ENCODE data around the gene RGS1. TPM values are rescaled to one million over a fixed set of nuclear protein-coding genes. Genes with fewer than 3 reads are reported as not detected.

The RGS1 gene, protein sequence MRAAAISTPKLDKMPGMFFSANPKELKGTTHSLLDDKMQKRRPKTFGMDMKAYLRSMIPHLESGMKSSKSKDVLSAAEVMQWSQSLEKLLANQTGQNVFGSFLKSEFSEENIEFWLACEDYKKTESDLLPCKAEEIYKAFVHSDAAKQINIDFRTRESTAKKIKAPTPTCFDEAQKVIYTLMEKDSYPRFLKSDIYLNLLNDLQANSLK
- 0.41 TPM in 1 of 2 replicates, not detected in the other for total RNA-seq

DNA sequence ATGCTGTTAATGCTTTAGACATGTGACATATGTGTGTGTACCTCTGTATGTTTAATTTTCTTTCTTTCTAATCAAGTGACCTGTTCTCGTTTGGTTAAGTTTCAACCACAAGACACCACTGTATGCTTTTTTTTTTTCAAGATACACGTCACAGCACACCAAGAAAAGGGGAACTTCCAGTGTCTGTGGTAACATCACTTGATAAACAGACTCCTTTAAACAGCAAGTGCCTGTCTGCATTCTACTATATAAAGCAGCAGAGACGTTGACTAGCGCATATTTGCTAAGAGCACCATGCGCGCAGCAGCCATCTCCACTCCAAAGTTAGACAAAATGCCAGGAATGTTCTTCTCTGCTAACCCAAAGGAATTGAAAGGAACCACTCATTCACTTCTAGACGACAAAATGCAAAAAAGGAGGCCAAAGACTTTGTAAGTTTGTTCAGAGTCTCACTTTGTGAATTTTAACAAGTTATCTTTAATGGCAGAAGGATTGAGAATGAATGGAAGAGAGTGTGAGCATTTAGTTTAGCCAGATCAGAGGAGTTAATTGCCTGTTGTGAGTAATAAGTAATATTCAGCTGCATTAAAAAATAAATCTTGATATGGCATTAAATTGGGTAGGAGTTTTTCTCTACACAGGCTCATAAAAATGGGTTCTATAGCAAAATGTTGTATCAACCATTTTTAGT lies at the start of gene RGS1:
RGS1 (plus strand) TSS at position 275 of the 691 bp plus-strand sequence; CDS start at position 295, 20 bp downstream.
- Histone ChIP-seq H3K4me3 (ENCODE audit: low read depth, low read length) (no peak within 1 kb of the TSS), H3K27me3 (ENCODE audit: control insufficient read depth, insufficient read depth, low read length) (no peaks in the 10 kb centered on the region), H3K36me3 (ENCODE audit: control insufficient read depth, insufficient read depth, low read length) (no peaks in the 10 kb centered on the region)
- no peak for DNase-seq (ENCODE audit: low read depth)
- TF ChIP-seq, protein P1, sequence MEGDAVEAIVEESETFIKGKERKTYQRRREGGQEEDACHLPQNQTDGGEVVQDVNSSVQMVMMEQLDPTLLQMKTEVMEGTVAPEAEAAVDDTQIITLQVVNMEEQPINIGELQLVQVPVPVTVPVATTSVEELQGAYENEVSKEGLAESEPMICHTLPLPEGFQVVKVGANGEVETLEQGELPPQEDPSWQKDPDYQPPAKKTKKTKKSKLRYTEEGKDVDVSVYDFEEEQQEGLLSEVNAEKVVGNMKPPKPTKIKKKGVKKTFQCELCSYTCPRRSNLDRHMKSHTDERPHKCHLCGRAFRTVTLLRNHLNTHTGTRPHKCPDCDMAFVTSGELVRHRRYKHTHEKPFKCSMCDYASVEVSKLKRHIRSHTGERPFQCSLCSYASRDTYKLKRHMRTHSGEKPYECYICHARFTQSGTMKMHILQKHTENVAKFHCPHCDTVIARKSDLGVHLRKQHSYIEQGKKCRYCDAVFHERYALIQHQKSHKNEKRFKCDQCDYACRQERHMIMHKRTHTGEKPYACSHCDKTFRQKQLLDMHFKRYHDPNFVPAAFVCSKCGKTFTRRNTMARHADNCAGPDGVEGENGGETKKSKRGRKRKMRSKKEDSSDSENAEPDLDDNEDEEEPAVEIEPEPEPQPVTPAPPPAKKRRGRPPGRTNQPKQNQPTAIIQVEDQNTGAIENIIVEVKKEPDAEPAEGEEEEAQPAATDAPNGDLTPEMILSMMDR (IDR thresholded peaks at IDR 0.05; ENCODE audit: insufficient read depth, low read length, poor library complexity, severe bottlenecking) = no peak

DNA sequence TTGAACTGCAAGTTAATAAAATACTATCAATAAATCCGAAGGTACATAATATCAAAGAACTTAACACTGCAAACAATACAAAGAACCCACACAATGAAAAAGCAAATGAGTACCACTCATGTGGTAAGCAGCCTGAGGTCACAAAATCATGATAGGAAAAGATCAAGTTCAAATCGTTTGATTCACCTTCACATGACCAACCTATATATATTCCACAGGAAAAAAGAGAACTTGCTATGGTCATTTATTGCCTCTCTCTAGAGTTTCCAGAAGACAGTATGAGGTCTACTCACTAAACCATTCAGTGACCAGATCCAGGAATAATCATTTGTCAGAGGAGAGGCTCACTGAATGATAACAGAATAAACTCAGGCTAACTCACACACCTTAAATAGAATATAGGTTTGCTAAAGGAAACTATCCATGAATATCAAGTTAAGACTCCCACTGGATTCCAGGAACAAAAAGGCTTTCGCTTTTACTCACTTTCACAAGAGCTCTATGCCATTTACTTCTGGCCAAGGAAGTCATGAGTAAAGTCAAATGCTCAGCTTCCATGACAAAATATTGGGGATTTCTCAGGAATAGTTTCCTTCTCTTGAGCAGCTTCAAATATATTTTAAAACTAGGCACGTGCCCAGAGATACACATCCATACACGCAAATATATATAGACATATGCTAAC lies 48.3 kb upstream of the RGS1 start:
- TF ChIP-seq, protein P1 (IDR thresholded peaks at IDR 0.05; ENCODE audit: insufficient read depth, low read length, poor library complexity, severe bottlenecking) = no peak
- Histone ChIP-seq H3K4me3 (ENCODE audit: low read depth, low read length) (no peak overlapping the region), H3K27me3 (ENCODE audit: control insufficient read depth, insufficient read depth, low read length) (no peaks in the 10 kb centered on the region), H3K36me3 (ENCODE audit: control insufficient read depth, insufficient read depth, low read length) (no peaks in the 10 kb centered on the region)
- DNase-seq (ENCODE audit: low read depth) = no peak

DNA sequence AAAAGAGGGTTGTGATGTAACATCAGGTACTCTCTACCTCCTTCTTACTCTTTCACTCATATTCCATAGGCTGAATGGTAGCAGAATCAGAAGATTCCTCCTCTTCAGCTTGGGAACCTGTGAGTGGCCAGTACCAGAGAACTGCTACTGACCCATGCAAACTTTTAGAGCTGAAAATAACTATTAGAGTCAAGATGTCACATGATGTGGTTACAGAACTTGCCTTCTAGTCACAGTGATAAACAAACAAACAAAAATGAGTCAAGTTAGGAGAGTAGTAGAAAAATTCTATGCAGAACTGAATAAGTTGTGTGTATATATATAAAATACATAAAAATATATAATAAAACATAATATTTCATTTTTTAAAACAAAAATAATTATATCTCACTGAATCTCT lies 47.6 kb upstream of the RGS1 start:
- H3K4me3 ChIP-seq (ENCODE audit: low read depth, low read length) = no peak overlapping the region
- TF ChIP-seq, protein P1 (IDR thresholded peaks at IDR 0.05; ENCODE audit: insufficient read depth, low read length, poor library complexity, severe bottlenecking) = no peak
- H3K36me3 ChIP-seq (ENCODE audit: control insufficient read depth, insufficient read depth, low read length) = no peaks in the 10 kb centered on the region
- DNase-seq (ENCODE audit: low read depth) = no peak
- H3K27me3 ChIP-seq (ENCODE audit: control insufficient read depth, insufficient read depth, low read length) = no peaks in the 10 kb centered on the region

DNA sequence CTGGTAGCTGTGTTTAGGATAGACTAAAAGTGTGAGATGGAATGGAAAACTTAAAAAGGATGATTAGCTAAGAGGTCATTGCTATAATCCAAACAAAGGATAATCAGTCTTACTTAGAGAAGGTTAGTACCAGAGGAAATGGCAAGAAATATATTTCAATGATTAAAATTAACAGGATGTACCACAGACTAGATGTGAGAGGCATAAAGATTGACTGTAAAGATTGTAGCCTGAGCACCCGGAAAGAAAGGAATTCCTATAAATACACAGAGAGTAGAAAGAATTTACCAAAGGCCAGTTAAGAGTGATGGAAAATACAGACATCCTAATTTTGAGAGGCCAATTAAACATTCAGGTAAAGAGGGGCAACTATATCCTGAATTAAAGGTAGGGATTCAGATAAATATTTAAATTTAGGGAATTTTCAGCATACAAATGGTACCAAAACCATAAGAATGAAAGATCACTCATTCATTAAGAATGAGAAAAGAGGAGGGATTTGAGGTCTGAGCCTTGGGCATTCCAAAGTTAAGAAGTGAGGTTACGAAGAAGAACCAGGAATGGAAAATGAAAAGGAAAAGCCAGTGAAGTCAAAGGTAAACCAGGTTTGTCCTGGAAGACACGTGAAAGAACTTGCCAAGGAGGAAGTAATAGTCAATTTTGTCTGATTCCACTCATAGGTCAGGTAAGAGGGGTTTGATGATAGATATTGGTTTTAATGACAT lies 46.4 kb upstream of the RGS1 start:
- Histone ChIP-seq H3K4me3 (ENCODE audit: low read depth, low read length) (no peak overlapping the region), H3K27me3 (ENCODE audit: control insufficient read depth, insufficient read depth, low read length) (no peaks in the 10 kb centered on the region), H3K36me3 (ENCODE audit: control insufficient read depth, insufficient read depth, low read length) (no peaks in the 10 kb centered on the region)
- DNase-seq (ENCODE audit: low read depth) = no peak
- TF ChIP-seq, protein P1 (IDR thresholded peaks at IDR 0.05; ENCODE audit: insufficient read depth, low read length, poor library complexity, severe bottlenecking) = no peak

DNA sequence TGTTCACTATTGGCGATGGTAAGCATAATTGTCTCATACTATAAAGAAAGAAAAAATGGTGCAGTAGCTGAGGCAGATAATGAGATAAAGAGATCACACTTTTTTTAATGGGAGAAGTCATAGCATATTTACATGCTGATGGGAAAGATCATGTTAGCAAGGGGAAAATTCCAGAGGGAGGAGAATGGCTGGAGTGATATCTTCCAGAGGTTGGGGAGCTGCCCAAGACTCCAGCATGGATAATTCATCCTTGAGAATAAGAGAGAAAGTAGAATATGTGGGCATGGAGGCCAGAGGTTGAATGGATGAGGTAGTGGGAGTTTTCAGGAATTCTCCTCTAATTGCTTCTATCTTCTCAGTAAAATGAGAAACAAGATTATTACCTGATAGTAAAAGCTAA lies 45.8 kb upstream of the RGS1 start:
- TF ChIP-seq, protein P1 (IDR thresholded peaks at IDR 0.05; ENCODE audit: insufficient read depth, low read length, poor library complexity, severe bottlenecking) = no peak
- DNase-seq (ENCODE audit: low read depth) = no peak
- no peaks in the 10 kb centered on the region for H3K27me3 ChIP-seq (ENCODE audit: control insufficient read depth, insufficient read depth, low read length)
- H3K36me3 ChIP-seq (ENCODE audit: control insufficient read depth, insufficient read depth, low read length) = no peaks in the 10 kb centered on the region
- no peak overlapping the region for H3K4me3 ChIP-seq (ENCODE audit: low read depth, low read length)
